Transverse colon (tissue), 4 donors: Measurements from ENCODE around the gene TNFRSF1B. TPM values are rescaled to one million over a fixed set of nuclear protein-coding genes. Genes with fewer than 3 reads are reported as not detected.

ENCODE experiments used
- DNase-seq: peaks from one replicate; pipeline ENCODE4 v3.0.0-alpha.2; 2019
- H3K27ac ChIP-seq, 4 donors: fragments of 200-600 bp; sonication (generic); 2 replicates each; pipeline ENCODE4 v1.5.1; 2016 to 2018; ENCODE audit warnings: inconsistent platforms in 4 of 4
- H3K27me3 ChIP-seq: fragments of 200-600 bp; sonication (generic); 2 replicates; pipeline ENCODE4 v1.5.1; 2017; ENCODE audit warnings: inconsistent platforms
- H3K36me3 ChIP-seq, 4 donors: fragments of 200-600 bp; sonication (generic); 2 replicates each; pipeline ENCODE4 v1.5.1; 2017 to 2019; ENCODE audit warnings: inconsistent platforms in 4 of 4
- H3K4me1 ChIP-seq, 4 donors: fragments of 200-600 bp; sonication (generic); 2 replicates each; pipeline ENCODE4 v1.5.1; 2017 to 2020; ENCODE audit warnings: inconsistent platforms in 4 of 4
- H3K4me3 ChIP-seq, 4 donors: fragments of 200-600 bp; sonication (generic); 1 replicate in 1 of 4; 2 replicates in 3 of 4; pipeline versions ENCODE4 v1.5.1 to v1.6.1; 2017 to 2019; ENCODE audit warnings: inconsistent platforms in 4 of 4
- H3K9me3 ChIP-seq, 2 donors: fragments of 200-600 bp; sonication (generic); 2 replicates each; pipeline ENCODE4 v1.5.1; 2017 to 2019; ENCODE audit warnings: inconsistent platforms in 2 of 2
- CTCF ChIP-seq, 5 experiments: fragments of 200-600 bp in 3 of 5; fragments of 450-650 bp in 2 of 5; sonication (generic) in 3 of 5; IDR thresholded peaks; 1 replicate in 2 of 5; 2 replicates in 3 of 5; pipeline ENCODE4 v1.5.1; 2016 to 2017; ENCODE audit warnings: antibody characterized with exemption in 5 of 5, inconsistent platforms in 3 of 5, mild to moderate bottlenecking in 2 of 5, moderate library complexity in 1 of 5
- EP300 ChIP-seq: sonication (generic); formaldehyde crosslinking; IDR thresholded peaks from one replicate; pipeline ENCODE4 v1.6.1; 2017; ENCODE audit warnings: antibody characterized with exemption, low read depth
- POLR2A ChIP-seq: fragments of 450-650 bp; IDR thresholded peaks from one replicate; pipeline ENCODE4 v1.6.1; 2016; ENCODE audit warnings: antibody characterized with exemption, mild to moderate bottlenecking, moderate library complexity
- POLR2AphosphoS5 ChIP-seq, 3 donors: sonication (generic); formaldehyde crosslinking; IDR thresholded peaks; one replicate each; pipeline ENCODE4 v1.6.1; 2016; ENCODE audit warnings: antibody characterized with exemption in 3 of 3
- WGBS, 2 donors: methylation state at CpG; one replicate each; pipeline ENCODE4 v1.1.5; 2018; ENCODE audit warnings: low coverage in 1 of 2; 5-methylcytosine and 5-hydroxymethylcytosine counted together
- in situ Hi-C, 4 donors: fragments of 200-750 bp; cut with MboI; loops; one replicate each; pipeline versions ENCODE4 v1.15.0 to v1.15.1; 2017; ENCODE audit warnings: low sequenced_read_pairs in 3 of 4, low pct_ligation_motif_present in 1 of 4, low pct_unique_long_range_greater_than_20kb in 1 of 4
- intact Hi-C: fragments of 100-400 bp; cut with DNase I; formaldehyde crosslinking; loops from one replicate; pipeline ENCODE4 v1.15.1; 2023; ENCODE audit warnings: low total_unique reads
- total RNA-seq, 4 donors: library from RNA; depleted of rRNA; stranded (reverse); fragments of >200 nt; gene quantifications; one replicate each; pipeline ENCODE4 v1.1.0, GENCODE V29; 2016

The TNFRSF1B gene
- total RNA-seq, 4 donors from 2014 or later, result 11.1 to 17.3 (median 15.3) TPM

GRCh38 chr1:12201352-12202189, 34.8 kb downstream of the TNFRSF1B start:
- intact Hi-C loops, result no loop called here
- no peak overlapping the region for H3K27ac ChIP-seq
- no peaks in the 10 kb centered on the region for H3K27me3 ChIP-seq
- in situ Hi-C loops, result no loop called here
- no peaks in the 10 kb centered on the region for H3K9me3 ChIP-seq
- WGBS, 2 donors, result 93% methylated on average over 13 of the region's 18 CpGs; no CpG with 5 or more reads in 1 of the 2 donors
- TF ChIP-seq POLR2AphosphoS5 (IDR thresholded peaks at IDR 0.05) (no peak), POLR2A (no peak), EP300 (no peak), CTCF (IDR thresholded peaks at IDR 0.05) (no peak)
- DNase-seq, result no peak
- H3K36me3 ChIP-seq, result peaks cover 0 to under 1% (median 0%) of the 10 kb centered on the region in 4 donors
- H3K4me3 ChIP-seq, result no peak overlapping the region
- no peaks in the 10 kb centered on the region for H3K4me1 ChIP-seq

GRCh38 chr1:12202190-12202497, 35.4 kb downstream of the TNFRSF1B start:
- intact Hi-C loops (no loop called here), in situ Hi-C loops (no loop called here)
- no peaks in the 10 kb centered on the region for H3K4me1 ChIP-seq
- no peak overlapping the region for H3K27ac ChIP-seq
- 89% methylated on average over 6 of the region's 6 CpGs; no CpG with 5 or more reads in 1 of the 2 donors for WGBS, 2 donors
- no peak overlapping the region for H3K4me3 ChIP-seq
- TF ChIP-seq POLR2A, result no peak
- no peak for TF ChIP-seq CTCF (IDR thresholded peaks at IDR 0.05)
- no peak for TF ChIP-seq POLR2AphosphoS5 (IDR thresholded peaks at IDR 0.05)
- TF ChIP-seq EP300, result no peak
- no peaks in the 10 kb centered on the region for H3K9me3 ChIP-seq
- no peaks in the 10 kb centered on the region for H3K27me3 ChIP-seq
- H3K36me3 ChIP-seq, result peaks cover 0 to 6% (median 0%) of the 10 kb centered on the region in 4 donors
- no peak for DNase-seq

- 90% methylated on average over 4 of the region's 4 CpGs; no CpG with 5 or more reads in 1 of the 2 donors for WGBS, 2 donors
- Histone ChIP-seq H3K4me3 (no peak overlapping the region), H3K27ac (no peak overlapping the region), H3K36me3 (peaks cover 0 to 7% (median 0%) of the 10 kb centered on the region in 4 donors), H3K9me3 (no peaks in the 10 kb centered on the region), H3K27me3 (no peaks in the 10 kb centered on the region), H3K4me1 (no peaks in the 10 kb centered on the region)
- TF ChIP-seq EP300, result no peak
- no peak for TF ChIP-seq POLR2A
- DNase-seq, result no peak
- in situ Hi-C loops, result no loop called here
- intact Hi-C loops, result no loop called here
These were observed 35.8 kb downstream of the TNFRSF1B start for GRCh38 chr1:12202577-12202976.

- no peaks in the 10 kb centered on the region for H3K9me3 ChIP-seq
- intact Hi-C loops, result no loop called here
- in situ Hi-C loops, result no loop called here
These were observed 36.6 kb downstream of the TNFRSF1B start for GRCh38 chr1:12203216-12204007.

More at GRCh38 chr1:12203216-12204007, 36.6 kb downstream of the TNFRSF1B start:
- DNase-seq, result no peak
- H3K36me3 ChIP-seq, result peaks cover 0 to 7% (median 0%) of the 10 kb centered on the region in 4 donors
- 89 to 90% methylated on average over 8 to 20 of the region's 20 CpGs for WGBS, 2 donors
- H3K4me3 ChIP-seq, result no peak overlapping the region
- no peaks in the 10 kb centered on the region for H3K27me3 ChIP-seq
- no peak overlapping the region for H3K27ac ChIP-seq
- no peaks in the 10 kb centered on the region for H3K4me1 ChIP-seq
- TF ChIP-seq POLR2AphosphoS5 (IDR thresholded peaks at IDR 0.05) (no peak), CTCF (IDR thresholded peaks at IDR 0.05) (no peak), POLR2A (no peak)
